Activated T-cell treated with anti-CD3 and anti-CD28 coated beads, Interleukin-2, amount 50 U/mL, for 4 hours (primary cell): ENCODE data around the gene REST. TPM values are rescaled to one million over a fixed set of nuclear protein-coding genes. Genes with fewer than 3 reads are reported as not detected.
A peak's percentile ranks its signal among the peaks of the same experiment; 100 is the strongest.

ENCODE experiments used
- ATAC-seq, 2 donors: fragments of 200-7000 bp; cut with Tn5 transposase; one replicate each; pipeline ENCODE4 v1.10.0; 2021
- DNase-seq: peaks from one replicate; pipeline ENCODE4 v3.0.0-alpha.2; 2020
- H3K27me3 Mint-ChIP-seq: one replicate; pipeline ENCODE4 v1.8.0; 2021; ENCODE audit warnings: low read depth, mixed read lengths
- H3K36me3 Mint-ChIP-seq: one replicate; pipeline ENCODE4 v1.8.0; 2022; ENCODE audit warnings: mixed read lengths; ENCODE audit not compliant: insufficient read depth
- H3K4me1 Mint-ChIP-seq: one replicate; pipeline ENCODE4 v1.8.0; 2021; ENCODE audit warnings: low read depth, mixed read lengths
- H3K4me3 Mint-ChIP-seq: one replicate; pipeline ENCODE4 v1.8.0; 2021; ENCODE audit warnings: mild to moderate bottlenecking, moderate library complexity, mixed read lengths
- H3K9me3 Mint-ChIP-seq: one replicate; pipeline ENCODE4 v1.8.0; 2021; ENCODE audit warnings: mixed read lengths
- total RNA-seq, 3 donors: library from RNA; stranded (reverse); gene quantifications; one replicate each; pipeline ENCODE4 v1.2.1, GENCODE V29; 2021

The REST gene
- total RNA-seq, 3 donors from 2014 or later = 36.0 to 43.4 (median 41.4) TPM

DNA sequence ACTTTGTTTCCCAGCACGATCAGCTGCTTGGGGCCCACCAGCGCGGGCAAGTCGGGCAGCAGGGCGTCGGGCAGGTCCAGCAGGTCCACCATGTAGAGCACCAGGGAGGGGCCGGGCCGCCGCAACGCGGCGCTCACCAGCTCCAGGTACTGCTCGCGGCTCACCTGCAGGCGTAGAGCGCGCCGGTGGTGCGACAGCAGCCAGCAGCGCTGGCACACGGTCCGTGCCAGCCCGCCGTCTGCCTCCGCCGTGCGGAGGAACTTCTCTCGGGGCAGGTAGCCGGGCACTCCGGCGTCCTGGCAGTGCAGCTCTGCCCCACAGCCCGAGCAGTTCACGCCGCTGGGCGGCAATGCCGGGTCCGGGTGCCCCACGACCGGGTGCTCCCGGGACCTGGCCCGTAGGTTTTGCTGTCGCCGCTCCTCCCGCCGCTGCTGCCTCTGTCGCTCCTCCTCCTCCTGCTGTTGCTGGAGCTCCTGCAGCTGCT, 69.2 kb downstream of the REST start:
- no peaks in the 10 kb centered on the region for H3K27me3 Mint-ChIP-seq
- peaks cover 61% of the 10 kb centered on the region for H3K4me1 Mint-ChIP-seq
- H3K4me3 Mint-ChIP-seq = peak overlapping the region; percentile 99
- peak; percentile 41 to 45 for ATAC-seq
- H3K36me3 Mint-ChIP-seq = peaks cover 30% of the 10 kb centered on the region
- DNase-seq = peak; percentile 40
- H3K9me3 Mint-ChIP-seq = no peaks in the 10 kb centered on the region

DNA sequence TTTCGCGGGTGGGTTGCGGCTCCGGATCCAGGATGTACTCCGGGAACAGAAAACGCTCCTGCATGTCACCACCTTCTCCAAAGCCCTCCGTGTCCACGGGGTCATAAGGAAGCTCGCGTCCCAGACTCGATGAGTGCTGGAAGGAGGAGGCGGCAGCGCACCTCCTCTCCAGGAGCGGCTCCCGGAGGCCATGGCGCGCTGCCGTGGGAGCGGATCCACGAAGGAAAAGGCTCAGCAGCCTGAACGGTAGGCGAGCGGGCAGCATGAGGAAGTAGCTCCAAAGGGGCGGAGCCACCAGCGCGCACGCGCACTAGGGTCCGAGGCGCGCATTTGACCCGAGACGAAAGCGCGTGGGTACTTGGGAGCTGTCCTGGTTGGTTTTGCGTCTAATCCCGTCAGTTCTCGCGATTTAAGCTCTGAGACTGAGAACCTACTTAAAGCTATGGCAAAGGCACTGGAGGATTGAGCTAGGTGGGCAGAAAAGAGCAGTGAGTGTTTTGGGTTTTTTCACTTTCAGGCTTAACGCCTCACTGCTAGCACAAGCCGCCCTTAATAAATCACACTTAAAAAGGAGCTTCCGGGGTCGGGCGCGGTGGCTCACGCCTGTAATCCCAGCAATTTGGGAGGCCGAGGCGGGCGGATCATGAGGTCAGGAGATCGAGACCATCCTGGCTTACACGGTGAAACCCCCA, 69.8 kb downstream of the REST start, which contains the start of gene NOA1:
Gene NOA1 (minus strand): TSS at position 286 of the 692 bp plus-strand sequence. CDS start 21 bp downstream, at position 265.
- H3K4me3 Mint-ChIP-seq = peak within 1 kb of the TSS; percentile 99
- ATAC-seq (peak; percentile 85 to 86), DNase-seq (peak; percentile 97)
- no peaks in the 10 kb centered on the region for H3K9me3 Mint-ChIP-seq
- no peaks in the 10 kb centered on the region for H3K27me3 Mint-ChIP-seq
- peaks cover 59% of the 10 kb centered on the region for H3K4me1 Mint-ChIP-seq
- peaks cover 26% of the 10 kb centered on the region for H3K36me3 Mint-ChIP-seq

DNA sequence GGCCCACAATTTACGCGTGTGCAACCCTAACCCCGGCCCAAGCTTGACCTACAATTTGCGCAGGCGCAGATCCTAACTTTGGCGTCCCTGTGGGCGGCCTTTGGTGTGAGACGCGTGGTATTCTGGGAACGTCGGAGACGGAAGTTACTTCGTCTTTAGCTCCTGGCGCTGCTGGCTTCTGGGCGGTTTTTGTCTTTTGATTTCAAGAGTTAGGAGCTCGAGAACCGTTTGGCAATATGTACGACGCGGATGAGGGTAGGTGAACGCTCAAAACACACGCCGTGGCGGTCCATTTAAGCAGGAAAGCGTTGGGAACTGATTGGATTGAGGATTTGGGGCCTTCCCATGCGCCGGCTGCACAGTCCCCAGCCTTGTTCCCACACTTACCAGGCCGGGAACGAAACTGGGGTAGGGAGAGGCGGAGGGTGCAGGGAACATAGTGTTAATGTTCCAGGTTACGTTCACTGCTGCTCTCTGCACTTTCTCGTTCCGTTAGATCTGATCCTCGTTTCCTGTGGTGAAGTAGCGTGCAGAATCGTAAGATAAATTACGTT, 71.1 kb downstream of the REST start, which contains the start of gene POLR2B:
Gene POLR2B (plus strand): TSS at position 147 of the 554 bp plus-strand sequence. CDS start 90 bp downstream, at position 237.
- no peaks in the 10 kb centered on the region for H3K27me3 Mint-ChIP-seq
- DNase-seq (peak; percentile 75), ATAC-seq (peak; percentile 27 to 29)
- peaks cover 57% of the 10 kb centered on the region for H3K4me1 Mint-ChIP-seq
- H3K4me3 Mint-ChIP-seq = peak within 1 kb of the TSS; percentile 99
- peaks cover 13% of the 10 kb centered on the region for H3K36me3 Mint-ChIP-seq
- H3K9me3 Mint-ChIP-seq = no peaks in the 10 kb centered on the region

DNA sequence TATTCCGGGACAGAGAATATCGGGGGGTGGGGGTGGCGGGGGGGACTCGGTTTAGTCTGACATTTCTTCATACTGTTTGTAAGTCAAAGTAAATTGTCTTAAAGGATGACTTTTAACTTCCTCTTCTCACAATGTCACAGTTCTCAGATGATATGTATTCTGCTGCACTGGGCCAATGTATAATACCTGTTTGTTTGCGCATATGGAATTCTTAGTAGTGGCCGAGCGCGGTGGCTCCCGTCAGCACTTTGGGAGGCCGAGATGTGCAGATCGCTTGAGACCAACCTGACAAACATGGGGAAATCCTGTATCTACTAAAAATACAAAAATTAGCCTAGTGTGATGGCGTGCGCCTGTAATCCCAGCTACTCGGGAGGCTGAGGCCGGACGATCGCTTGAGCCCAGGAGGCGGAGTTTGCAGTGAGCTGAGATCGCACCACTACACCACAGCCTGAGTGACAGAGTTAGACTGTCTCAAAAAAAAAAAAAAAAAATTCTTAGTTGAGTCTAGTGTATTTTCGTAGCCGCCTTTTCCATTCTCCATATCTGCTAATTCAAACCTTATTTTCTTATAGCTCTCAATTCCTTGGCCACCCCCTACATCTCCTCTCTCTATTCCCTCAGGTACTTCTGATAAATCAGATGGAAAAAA, 71.8 kb downstream of the REST start:
- Mint-ChIP-seq H3K36me3 (peaks cover 10% of the 10 kb centered on the region), H3K4me3 (peak overlapping the region; percentile 99), H3K27me3 (no peaks in the 10 kb centered on the region), H3K9me3 (no peaks in the 10 kb centered on the region), H3K4me1 (peaks cover 60% of the 10 kb centered on the region)
- no peak for ATAC-seq
- DNase-seq = peak; percentile 13

DNA sequence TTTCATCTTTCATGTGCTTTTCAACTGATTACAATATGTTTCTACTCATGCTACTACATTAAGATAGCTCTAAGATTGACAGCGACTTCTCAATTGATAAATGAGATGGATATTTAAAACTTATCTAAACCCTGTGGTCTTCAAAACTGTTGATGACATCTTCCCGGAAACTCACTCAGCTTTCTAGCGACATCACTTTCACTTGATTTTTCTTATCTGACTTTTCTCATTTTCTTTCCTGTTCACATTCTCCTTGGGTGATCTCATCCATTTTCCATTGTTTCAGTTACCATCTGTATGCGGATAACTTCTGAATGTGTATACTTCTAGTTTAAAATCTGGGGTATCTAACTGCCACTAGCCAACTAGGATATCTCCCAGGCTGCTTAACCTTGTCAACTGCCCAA, 74.1 kb downstream of the REST start:
- no peak for DNase-seq
- Mint-ChIP-seq H3K36me3 (peaks cover 8% of the 10 kb centered on the region), H3K9me3 (no peaks in the 10 kb centered on the region), H3K4me1 (peaks cover 56% of the 10 kb centered on the region), H3K27me3 (no peaks in the 10 kb centered on the region), H3K4me3 (peak overlapping the region; percentile 99)
- ATAC-seq = no peak

DNA sequence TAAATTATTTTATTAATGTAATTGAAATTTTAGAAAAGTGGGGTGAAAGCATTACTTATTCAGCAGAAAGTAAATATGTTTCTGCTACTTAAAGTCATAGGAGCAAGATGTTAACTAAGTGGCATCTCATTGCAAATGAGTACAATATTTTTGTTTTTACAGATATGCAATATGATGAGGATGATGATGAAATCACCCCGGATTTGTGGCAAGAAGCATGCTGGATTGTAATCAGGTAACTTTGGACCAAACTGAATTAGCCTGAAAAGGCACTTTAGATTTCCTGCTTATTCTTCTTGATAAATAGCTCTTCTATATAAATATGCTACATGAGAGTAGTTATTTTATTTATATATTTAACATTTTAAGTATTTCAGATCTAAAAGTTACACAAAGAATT, 78.5 kb downstream of the REST start:
- peaks cover 35% of the 10 kb centered on the region for H3K36me3 Mint-ChIP-seq
- no peaks in the 10 kb centered on the region for H3K27me3 Mint-ChIP-seq
- DNase-seq (no peak), ATAC-seq (no peak)
- no peaks in the 10 kb centered on the region for H3K9me3 Mint-ChIP-seq
- no peak overlapping the region for H3K4me3 Mint-ChIP-seq
- H3K4me1 Mint-ChIP-seq = peaks cover 60% of the 10 kb centered on the region

DNA sequence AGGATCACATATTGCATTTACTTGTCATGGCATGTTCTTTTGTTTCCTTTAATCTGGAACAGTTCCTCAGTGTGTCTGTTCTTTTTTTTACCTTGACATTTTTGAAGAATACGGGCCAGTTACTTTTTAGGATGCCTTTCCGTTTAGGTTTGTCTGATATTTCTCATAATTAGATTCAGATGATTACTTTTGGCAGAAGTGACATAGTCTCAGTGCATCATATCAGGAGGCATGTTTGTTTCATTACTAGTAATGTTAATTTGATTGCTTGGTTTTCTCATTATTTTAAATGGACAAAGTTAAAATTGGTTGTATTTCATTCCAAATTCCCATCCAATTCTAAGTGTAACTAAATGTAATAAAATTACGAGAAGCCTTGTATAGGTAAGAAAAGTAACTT, 79.3 kb downstream of the REST start:
- ATAC-seq (no peak), DNase-seq (no peak)
- H3K4me3 Mint-ChIP-seq = no peak overlapping the region
- H3K27me3 Mint-ChIP-seq = no peaks in the 10 kb centered on the region
- no peaks in the 10 kb centered on the region for H3K9me3 Mint-ChIP-seq
- H3K4me1 Mint-ChIP-seq = peaks cover 59% of the 10 kb centered on the region
- peaks cover 38% of the 10 kb centered on the region for H3K36me3 Mint-ChIP-seq

- Mint-ChIP-seq H3K27me3 (no peaks in the 10 kb centered on the region), H3K36me3 (peaks cover 49% of the 10 kb centered on the region), H3K9me3 (no peaks in the 10 kb centered on the region), H3K4me3 (no peak overlapping the region), H3K4me1 (peaks cover 37% of the 10 kb centered on the region)
- DNase-seq (no peak), ATAC-seq (no peak)
Measured at GRCh38 chr4:56990109-56990905, 82.6 kb downstream of the REST start.

DNA sequence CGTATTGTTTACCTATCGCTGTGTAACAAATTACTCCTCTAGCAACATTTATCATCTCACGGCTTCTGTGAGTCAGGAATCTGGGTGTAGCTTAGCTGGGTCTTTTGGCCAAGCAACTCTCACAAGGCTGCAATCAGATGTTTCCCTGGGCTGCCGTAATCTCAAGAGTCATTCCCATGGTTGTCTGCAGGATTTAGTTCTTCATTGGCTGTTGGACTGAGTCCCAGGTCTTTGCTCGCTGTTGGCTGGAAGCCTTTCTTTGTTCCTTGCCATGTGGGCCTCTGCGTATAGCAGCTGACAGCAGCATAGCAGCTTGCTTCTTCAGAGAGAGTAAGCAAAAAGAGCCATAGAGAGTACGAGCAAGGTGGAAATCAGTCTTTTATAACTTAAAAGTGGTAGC, 87.8 kb downstream of the REST start:
- no peak for DNase-seq
- H3K27me3 Mint-ChIP-seq = no peaks in the 10 kb centered on the region
- H3K4me3 Mint-ChIP-seq = no peak overlapping the region
- H3K4me1 Mint-ChIP-seq = peaks cover 13% of the 10 kb centered on the region
- peaks cover 48% of the 10 kb centered on the region for H3K36me3 Mint-ChIP-seq
- no peaks in the 10 kb centered on the region for H3K9me3 Mint-ChIP-seq
- no peak for ATAC-seq

GRCh38 chr4:56999751-57000150, 92.1 kb downstream of the REST start:
- no peak for ATAC-seq
- H3K4me1 Mint-ChIP-seq = peaks cover 2% of the 10 kb centered on the region
- peaks cover 42% of the 10 kb centered on the region for H3K36me3 Mint-ChIP-seq

GRCh38 chr4:57013543-57014120, 105.9 kb downstream of the REST start:
- Mint-ChIP-seq H3K4me3 (no peak overlapping the region), H3K4me1 (peaks cover 6% of the 10 kb centered on the region), H3K36me3 (peaks cover 38% of the 10 kb centered on the region), H3K9me3 (no peaks in the 10 kb centered on the region), H3K27me3 (no peaks in the 10 kb centered on the region)
- ATAC-seq (no peak), DNase-seq (no peak)

More at GRCh38 chr4:56999751-57000150, 92.1 kb downstream of the REST start:
- Mint-ChIP-seq H3K4me3 (no peak overlapping the region), H3K9me3 (no peaks in the 10 kb centered on the region), H3K27me3 (no peaks in the 10 kb centered on the region)
- DNase-seq = no peak
